H1 (cell line): ENCODE results near the gene FOSL1. TPM values are rescaled to one million over a fixed set of nuclear protein-coding genes. Genes with fewer than 3 reads are reported as not detected.

Source experiments
- polyA plus RNA-seq, 7 experiments: library from polyadenylated mRNA; depleted of rRNA in 3 of 7; stranded (reverse) in 5 of 7; unstranded in 2 of 7; fragments of >200 nt in 5 of 7; fragments of 200-250 nt in 2 of 7; gene quantifications; 1 replicate in 5 of 7; 2 replicates in 1 of 7; 4 replicates in 1 of 7; pipeline versions ENCODE4 v1.2.1 to v1.2.3, GENCODE V29; 2011 to 2013; ENCODE audit warnings: missing spikeins in 2 of 7, mixed read lengths in 2 of 7
- total RNA-seq: library from RNA; stranded (reverse); fragmentation: NEBNext Ultra II Directional; extraction: Animal tissue kit (Norgen Biotek cat#: 25700); gene quantifications from 2 replicates; pipeline ENCODE4 v1.2.1, GENCODE V29; 2021
- TF ChIP-seq, protein P1 (sequence below): IDR thresholded peaks from 2 replicates; pipeline ENCODE4 v1.6.1; 2011; ENCODE audit warnings: low read depth, mild to moderate bottlenecking, low read length; ENCODE audit not compliant: insufficient read depth

Gene FOSL1
- total and polyA plus RNA-seq, 2 of the 8 experiments (the other 6 are each of a cell fraction or from before 2014, with no cell fraction given): 6.3 to 7.2 TPM

DNA sequence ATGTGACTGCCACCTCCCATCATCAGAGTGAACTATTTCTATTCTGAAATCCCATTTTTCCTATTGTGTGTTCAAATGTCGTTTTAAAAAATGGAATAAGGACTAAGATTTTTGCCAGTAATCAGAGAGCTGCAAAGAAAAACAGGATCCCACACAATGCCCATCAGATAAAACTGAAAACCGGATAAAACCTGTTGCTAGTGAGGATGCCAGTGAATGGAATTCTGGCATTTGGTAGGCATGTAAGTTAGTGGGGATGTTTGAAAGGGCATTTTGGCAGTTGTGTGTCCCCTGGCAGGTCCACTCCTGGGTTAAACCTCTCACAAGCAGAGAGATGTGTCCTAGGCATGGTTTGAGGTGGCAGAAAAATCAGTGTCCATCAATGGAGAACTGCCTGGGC lies 25.2 kb upstream of the FOSL1 start (continued):
- TF ChIP-seq, protein P1, sequence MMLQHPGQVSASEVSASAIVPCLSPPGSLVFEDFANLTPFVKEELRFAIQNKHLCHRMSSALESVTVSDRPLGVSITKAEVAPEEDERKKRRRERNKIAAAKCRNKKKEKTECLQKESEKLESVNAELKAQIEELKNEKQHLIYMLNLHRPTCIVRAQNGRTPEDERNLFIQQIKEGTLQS: no peak
- TF ChIP-seq, all 59 proteins: peak for 0
